Retinal pigment epithelial cell (primary cell): Measurements from ENCODE around the gene CD320.
"Not testable (repeated sequence)": the region's sequence is repeated elsewhere in the genome, so short reads cannot be mapped to it uniquely, and the experiment has no call there.

Experiments
- DNase-seq: peaks from one replicate; pipeline ENCODE4 v3.0.0-alpha.2; 2010; ENCODE audit warnings: low read depth
- H3K4me3 ChIP-seq: 2 replicates; pipeline ENCODE4 v1.5.1; 2011; ENCODE audit warnings: mild to moderate bottlenecking, low read length, control low read depth, moderate library complexity
- TF ChIP-seq, protein P1 (sequence below): conservative IDR thresholded peaks from 2 replicates; pipeline ENCODE4 v1.5.1; 2011; ENCODE audit warnings: low read depth, low read length, control low read depth, inconsistent platforms

CD320 gene

DNA sequence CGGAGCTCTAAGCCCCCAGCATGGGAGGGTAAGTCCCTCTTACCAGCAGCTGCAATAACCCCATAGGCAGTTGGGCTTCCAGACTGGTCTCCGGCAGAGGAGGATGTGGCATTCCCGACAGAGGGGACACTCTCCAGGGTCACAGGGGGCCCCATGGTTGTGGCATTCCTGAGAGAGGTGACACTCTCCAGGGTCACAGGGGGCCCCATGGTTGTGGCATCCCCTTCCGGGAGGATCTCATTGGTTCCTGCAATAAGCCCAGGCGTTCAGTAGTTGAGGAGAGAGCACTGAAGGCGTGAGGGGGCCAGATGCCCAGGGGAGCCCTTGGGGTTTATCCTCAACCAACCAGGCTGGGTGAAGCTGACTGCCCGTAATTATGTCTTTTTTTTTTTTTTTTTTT, 5.4 kb downstream of the CD320 start:
- no peak overlapping the region for H3K4me3 ChIP-seq
- DNase-seq: no peak
- TF ChIP-seq, protein P1, sequence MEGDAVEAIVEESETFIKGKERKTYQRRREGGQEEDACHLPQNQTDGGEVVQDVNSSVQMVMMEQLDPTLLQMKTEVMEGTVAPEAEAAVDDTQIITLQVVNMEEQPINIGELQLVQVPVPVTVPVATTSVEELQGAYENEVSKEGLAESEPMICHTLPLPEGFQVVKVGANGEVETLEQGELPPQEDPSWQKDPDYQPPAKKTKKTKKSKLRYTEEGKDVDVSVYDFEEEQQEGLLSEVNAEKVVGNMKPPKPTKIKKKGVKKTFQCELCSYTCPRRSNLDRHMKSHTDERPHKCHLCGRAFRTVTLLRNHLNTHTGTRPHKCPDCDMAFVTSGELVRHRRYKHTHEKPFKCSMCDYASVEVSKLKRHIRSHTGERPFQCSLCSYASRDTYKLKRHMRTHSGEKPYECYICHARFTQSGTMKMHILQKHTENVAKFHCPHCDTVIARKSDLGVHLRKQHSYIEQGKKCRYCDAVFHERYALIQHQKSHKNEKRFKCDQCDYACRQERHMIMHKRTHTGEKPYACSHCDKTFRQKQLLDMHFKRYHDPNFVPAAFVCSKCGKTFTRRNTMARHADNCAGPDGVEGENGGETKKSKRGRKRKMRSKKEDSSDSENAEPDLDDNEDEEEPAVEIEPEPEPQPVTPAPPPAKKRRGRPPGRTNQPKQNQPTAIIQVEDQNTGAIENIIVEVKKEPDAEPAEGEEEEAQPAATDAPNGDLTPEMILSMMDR: no peak

DNA sequence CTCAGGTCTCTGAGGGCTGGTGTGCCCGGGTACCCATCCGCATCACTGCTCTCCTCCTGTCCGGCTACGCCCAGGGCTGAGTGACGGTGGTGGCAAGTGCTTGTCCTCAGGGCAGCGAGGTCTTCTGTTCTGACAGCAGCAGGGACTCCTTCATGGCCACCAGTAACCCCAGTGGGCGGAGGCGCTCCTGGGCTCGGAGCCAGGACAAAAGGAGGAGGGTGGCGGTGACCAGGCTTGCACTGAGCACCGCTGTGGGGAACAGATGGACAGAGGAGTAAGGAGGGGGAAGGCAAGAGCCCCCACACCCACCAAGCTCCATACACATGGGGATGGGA, 5.8 kb downstream of the CD320 start:
- no peak overlapping the region for H3K4me3 ChIP-seq
- TF ChIP-seq, protein P1: no peak
- no peak for DNase-seq

DNA sequence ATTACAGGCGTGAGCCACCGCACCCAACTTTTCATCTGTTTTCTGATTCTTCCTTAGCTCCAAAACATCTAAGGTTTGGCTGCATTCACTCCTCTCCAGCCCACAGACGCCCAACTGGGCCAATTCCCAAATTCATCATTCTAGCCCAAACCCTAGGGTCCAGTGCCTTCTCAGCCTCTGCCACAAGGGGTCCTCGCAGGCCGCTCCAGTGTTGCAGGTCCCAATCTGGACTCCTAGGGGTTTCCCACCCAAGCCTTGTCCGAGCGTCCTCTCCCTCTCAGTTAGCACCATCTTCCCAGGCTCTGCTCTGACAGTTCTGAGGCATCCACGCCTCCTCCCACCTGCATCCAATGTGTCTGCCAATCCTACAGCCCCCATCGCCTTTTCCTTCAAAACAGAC, 16.8 kb downstream of the CD320 start:
- H3K4me3 ChIP-seq, DNase-seq: not testable (repeated sequence)

DNA sequence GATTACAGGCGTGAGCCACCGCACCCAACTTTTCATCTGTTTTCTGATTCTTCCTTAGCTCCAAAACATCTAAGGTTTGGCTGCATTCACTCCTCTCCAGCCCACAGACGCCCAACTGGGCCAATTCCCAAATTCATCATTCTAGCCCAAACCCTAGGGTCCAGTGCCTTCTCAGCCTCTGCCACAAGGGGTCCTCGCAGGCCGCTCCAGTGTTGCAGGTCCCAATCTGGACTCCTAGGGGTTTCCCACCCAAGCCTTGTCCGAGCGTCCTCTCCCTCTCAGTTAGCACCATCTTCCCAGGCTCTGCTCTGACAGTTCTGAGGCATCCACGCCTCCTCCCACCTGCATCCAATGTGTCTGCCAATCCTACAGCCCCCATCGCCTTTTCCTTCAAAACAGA, 31.6 kb downstream of the CD320 start:
- DNase-seq: not testable (repeated sequence)

DNA sequence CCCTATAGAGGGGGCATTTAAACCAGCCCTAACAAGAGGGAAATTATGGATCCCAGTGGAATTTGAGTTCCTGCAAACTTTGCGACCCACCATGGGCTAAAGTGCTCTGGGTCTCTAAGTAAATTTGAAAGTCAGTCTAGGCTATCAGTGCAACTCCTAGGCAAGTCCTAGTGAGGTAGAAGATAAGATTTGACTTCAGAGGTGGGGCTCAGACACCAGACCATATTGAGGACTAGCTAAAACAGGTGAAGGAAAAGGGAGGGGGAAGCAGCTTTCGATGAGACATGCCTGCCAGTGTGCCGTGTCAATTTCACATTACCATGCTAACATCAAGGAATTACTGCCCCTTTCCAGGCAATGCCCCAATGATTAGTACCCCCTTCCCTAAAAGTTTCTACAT, 38.4 kb downstream of the CD320 start:
- TF ChIP-seq, protein P1: no peak
- DNase-seq: no peak
- no peak overlapping the region for H3K4me3 ChIP-seq

More for the DNA sequence above, 31.6 kb downstream of the CD320 start:
- not testable (repeated sequence) for H3K4me3 ChIP-seq

DNA sequence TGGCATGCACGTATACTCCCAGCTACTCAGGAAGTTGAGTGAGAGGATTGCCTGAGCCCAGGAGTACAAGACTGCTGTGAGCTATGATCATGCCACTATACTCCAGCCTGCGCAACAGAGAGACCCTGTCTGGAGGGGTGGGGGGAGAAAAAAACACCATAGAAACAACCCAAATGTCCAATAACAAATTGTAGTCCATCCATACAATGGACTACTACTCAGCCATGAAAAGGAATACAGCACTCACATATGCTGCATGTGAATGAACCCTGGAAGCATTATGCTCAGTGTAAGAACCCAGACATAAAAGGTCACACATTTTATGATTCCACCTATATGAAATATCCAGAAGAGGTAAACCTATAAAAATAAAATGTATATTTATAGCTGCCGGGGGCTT, 42.3 kb downstream of the CD320 start:
- TF ChIP-seq, protein P1: no peak
- H3K4me3 ChIP-seq: no peak overlapping the region
- no peak for DNase-seq

DNA sequence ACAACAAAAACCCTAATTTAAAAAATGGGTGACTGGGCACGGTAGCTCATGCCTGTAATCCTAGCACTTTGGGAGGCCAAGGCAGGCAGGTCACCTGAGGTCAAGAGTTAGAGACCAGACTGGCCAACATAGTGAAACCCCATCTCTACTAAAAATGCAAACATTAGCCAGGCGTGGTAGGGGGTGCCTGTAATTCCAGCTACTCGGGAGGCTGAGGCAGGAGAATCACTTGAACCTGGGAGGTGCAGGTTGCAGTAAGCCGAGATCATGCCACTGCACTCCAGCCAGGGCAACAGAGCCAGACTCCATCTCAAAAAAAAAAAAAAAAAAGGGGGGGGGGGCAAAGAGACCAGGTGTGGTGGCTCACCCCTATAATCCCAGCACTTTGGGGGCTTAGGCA, 43.9 kb downstream of the CD320 start:
- not testable (repeated sequence) for DNase-seq, H3K4me3 ChIP-seq

DNA sequence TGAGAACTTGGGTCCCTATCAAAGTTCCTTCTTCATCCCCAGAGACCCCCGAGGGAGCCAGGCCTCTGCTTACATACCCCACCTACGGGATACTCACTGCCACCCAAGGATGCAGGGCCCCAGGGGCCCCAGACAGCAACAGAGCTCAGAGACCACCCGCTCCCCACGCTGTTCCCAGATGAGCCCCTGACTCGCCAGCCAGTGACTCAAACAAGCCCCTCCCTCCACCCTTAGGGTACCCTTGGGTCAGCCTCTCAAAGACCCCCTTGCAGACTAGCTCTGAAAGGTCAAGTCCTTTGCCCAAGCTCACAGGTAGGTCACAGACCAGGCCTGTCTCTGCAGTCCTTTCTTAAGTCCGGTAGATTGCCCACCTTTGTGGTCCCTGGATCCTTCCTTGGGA, 45.7 kb downstream of the CD320 start:
- no peak overlapping the region for H3K4me3 ChIP-seq

DNA sequence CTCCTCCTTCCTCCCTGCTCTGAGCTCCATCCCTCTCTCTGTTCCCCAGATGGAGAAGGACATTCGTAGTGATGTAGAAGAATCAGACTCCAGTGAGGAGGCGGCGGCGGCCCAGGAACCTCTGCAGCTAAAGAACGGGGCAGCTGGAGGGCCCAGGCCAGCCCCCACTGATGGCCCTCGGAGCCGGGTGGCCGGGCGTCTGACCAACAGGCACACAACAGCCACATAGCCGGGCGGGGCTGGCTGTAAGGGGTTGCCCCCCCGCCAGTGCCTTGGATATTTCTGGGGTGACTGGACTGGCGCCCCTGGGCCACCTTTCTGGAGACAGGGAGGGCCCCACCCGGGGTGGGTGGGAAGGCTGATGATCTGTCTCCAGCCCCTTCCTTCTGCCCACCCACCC, 46.3 kb downstream of the CD320 start:
- TF ChIP-seq, protein P1: no peak
- no peak for DNase-seq

More for the DNA sequence above, 45.7 kb downstream of the CD320 start:
- TF ChIP-seq, protein P1: no peak
- no peak for DNase-seq

More for the DNA sequence above, 46.3 kb downstream of the CD320 start:
- no peak overlapping the region for H3K4me3 ChIP-seq
